Mesothelial cell of epicardium (in vitro differentiated cells): ENCODE data around the gene RSRC2. TPM values are rescaled to one million over a fixed set of nuclear protein-coding genes. Genes with fewer than 3 reads are reported as not detected.
"Not testable (repeated sequence)": the region's sequence is repeated elsewhere in the genome, so short reads cannot be mapped to it uniquely, and the experiment has no call there.

Source experiments
- DNase-seq, 2 experiments: peaks; one replicate each; pipeline ENCODE4 v3.0.0; 2021; ENCODE audit warnings: low spot score in 2 of 2; ENCODE audit not compliant: unreplicated experiment in 2 of 2
- H3K27ac Mint-ChIP-seq: 2 replicates; pipeline ENCODE4 v1.8.0; 2021; ENCODE audit warnings: mixed read lengths
- H3K27me3 Mint-ChIP-seq: 2 replicates; pipeline ENCODE4 v1.8.0; 2021; ENCODE audit warnings: low read depth, mixed read lengths
- H3K36me3 Mint-ChIP-seq: 2 replicates; pipeline ENCODE4 v1.8.0; 2021; ENCODE audit warnings: mixed read lengths
- H3K4me1 Mint-ChIP-seq: 2 replicates; pipeline ENCODE4 v1.8.0; 2021; ENCODE audit warnings: mixed read lengths
- H3K4me3 Mint-ChIP-seq: 2 replicates; pipeline ENCODE4 v1.8.0; 2021; ENCODE audit warnings: mild to moderate bottlenecking, moderate library complexity, mixed read lengths
- H3K9me3 Mint-ChIP-seq: 2 replicates; pipeline ENCODE4 v1.8.0; 2021; ENCODE audit warnings: mixed read lengths
- CTCF ChIP-seq: fragments of 200-600 bp; sonication (generic); IDR thresholded peaks from one replicate; pipeline ENCODE4 v1.5.0; 2021; ENCODE audit warnings: antibody characterized with exemption; ENCODE audit not compliant: unreplicated experiment
- total RNA-seq: library from RNA; stranded (reverse); gene quantifications from 3 replicates; pipeline ENCODE4 v1.2.1, GENCODE V29; 2021

RSRC2 gene
- total RNA-seq, 1 donor from 2014 or later = 131 TPM

DNA sequence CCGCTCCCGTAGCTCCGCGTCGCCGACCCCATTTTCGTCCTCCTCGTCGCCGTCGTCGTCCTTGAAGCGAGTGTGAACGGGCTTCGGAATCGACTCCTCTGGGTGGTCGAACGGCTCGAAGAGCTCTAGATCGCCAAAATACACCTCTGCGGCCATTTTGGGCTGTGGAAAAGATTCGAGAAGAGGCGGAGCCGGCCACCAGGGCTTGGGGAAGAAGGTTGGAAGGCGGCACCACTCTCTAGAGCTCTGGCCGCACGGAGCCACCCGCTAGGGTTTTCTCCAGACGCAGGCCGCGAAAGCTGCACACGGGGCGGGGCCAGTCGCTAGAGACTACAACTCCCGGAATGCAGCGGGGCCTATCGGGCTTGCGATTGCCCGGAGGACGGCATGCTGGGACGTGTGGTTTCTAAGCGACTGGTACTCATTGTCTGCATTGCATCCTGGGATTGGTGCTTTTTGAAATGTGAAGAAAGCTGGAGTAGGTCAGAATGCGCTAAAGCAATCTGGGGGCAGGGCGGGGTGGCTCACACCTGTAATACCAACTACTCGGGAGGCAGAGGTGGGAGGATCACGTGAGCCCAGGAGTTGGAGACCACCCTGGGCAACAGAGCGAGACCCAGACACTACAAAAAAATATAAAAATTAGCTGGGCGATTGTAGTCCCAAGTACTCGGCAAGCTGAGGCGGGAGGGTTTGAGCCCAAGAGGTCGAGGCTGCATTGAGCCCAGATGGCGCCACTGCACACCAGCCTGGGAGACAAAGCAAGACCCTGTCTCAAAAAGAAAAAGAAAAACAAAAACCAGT, 25.8 kb downstream of the RSRC2 start, which contains the start of gene ZCCHC8:
ZCCHC8 (minus strand) TSS at position 248 of the 804 bp plus-strand sequence; CDS start at position 156, 92 bp downstream.
- Mint-ChIP-seq H3K9me3 (no peaks in the 10 kb centered on the region), H3K27ac (peak within 1 kb of the TSS; percentile 100), H3K4me3 (peak within 1 kb of the TSS; percentile 98), H3K36me3 (peaks cover 8% of the 10 kb centered on the region), H3K27me3 (no peaks in the 10 kb centered on the region), H3K4me1 (peaks cover 22% of the 10 kb centered on the region)
- TF ChIP-seq CTCF = no peak
- DNase-seq = peak; percentile 88 to 94

- H3K27me3 Mint-ChIP-seq = no peaks in the 10 kb centered on the region
- H3K27ac Mint-ChIP-seq = peak overlapping the region; percentile 100
- TF ChIP-seq CTCF = no peak
- peak overlapping the region; percentile 98 for H3K4me3 Mint-ChIP-seq
- peaks cover 8% of the 10 kb centered on the region for H3K36me3 Mint-ChIP-seq
- H3K4me1 Mint-ChIP-seq = peaks cover 22% of the 10 kb centered on the region
- peak; percentile 30 to 65 for DNase-seq
- no peaks in the 10 kb centered on the region for H3K9me3 Mint-ChIP-seq
Measured at GRCh38 chr12:122499991-122500684, 26.6 kb downstream of the RSRC2 start.

GRCh38 chr12:122495258-122495657, 31.5 kb downstream of the RSRC2 start:
- Mint-ChIP-seq H3K9me3 (no peaks in the 10 kb centered on the region), H3K27me3 (no peaks in the 10 kb centered on the region), H3K4me1 (peaks cover 15% of the 10 kb centered on the region), H3K36me3 (peaks cover 23% of the 10 kb centered on the region), H3K4me3 (no peak overlapping the region), H3K27ac (no peak overlapping the region)
- TF ChIP-seq CTCF = no peak
- no peak for DNase-seq

DNA sequence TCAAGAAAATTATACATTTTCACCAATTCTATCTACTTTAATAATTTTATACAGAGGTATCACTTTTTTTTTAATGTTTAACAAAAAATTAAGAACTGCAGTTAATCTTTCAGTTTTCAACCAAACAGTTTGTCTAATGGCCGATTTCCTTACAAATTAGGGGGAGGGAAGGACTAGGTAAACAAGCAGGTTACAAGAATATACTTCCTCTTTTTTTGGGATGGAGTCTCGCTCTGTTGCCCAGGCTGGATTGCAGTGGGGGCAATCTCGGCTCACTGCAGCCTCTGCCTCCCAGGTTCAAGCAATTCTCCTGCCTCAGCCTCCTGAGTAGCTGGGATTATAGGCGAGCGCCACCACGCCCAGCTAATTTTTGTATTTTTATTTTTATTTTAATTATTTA, 33.5 kb downstream of the RSRC2 start:
- not testable (repeated sequence) for H3K9me3 Mint-ChIP-seq

DNA sequence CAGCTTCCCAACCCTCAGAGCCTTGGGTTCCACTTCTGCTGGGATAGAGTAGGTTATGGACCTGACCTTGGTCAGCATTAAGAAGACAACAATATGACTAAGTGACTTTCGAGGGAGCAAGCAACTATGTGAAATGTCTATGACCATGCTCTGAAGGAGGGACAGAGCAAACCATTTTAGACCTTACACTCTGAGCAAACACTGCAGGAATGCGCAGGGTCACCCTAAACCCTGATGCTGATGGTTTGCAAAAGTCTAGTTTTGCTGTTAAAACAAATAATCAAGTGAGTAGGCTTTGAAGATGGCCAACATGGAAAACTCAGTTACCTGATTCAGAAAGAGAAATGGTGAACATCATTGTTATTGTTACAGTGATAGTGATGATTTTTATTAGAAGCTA, 34.7 kb downstream of the RSRC2 start:
- Mint-ChIP-seq H3K27ac (no peak overlapping the region), H3K36me3 (peaks cover 36% of the 10 kb centered on the region), H3K9me3 (no peaks in the 10 kb centered on the region), H3K27me3 (no peaks in the 10 kb centered on the region), H3K4me3 (no peak overlapping the region), H3K4me1 (no peaks in the 10 kb centered on the region)
- no peak for DNase-seq
- TF ChIP-seq CTCF = no peak

More for the DNA sequence above, 33.5 kb downstream of the RSRC2 start:
- peaks cover 32% of the 10 kb centered on the region for H3K36me3 Mint-ChIP-seq
- not testable (repeated sequence) for H3K4me3 Mint-ChIP-seq, H3K4me1 Mint-ChIP-seq, H3K27me3 Mint-ChIP-seq, H3K27ac Mint-ChIP-seq, DNase-seq

DNA sequence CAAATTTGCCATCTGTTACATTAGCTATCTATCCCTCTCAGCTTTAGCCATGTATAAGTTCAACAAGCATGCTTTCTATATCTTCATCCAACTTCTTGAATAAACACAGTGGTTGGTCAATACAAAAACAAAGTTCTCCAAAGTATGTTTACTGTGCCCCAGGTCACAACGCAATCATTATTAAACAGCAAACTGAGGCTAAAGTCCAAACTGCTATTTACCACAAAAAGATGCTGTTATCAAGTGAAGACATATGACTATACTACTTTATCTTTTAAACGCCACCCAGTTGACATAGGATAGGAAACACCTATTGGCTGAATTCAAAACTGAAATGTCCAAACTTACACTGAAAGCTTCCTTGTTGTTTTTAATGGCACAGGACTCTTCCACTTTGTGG, 37.7 kb downstream of the RSRC2 start:
- no peaks in the 10 kb centered on the region for H3K27me3 Mint-ChIP-seq
- DNase-seq = no peak
- no peaks in the 10 kb centered on the region for H3K4me1 Mint-ChIP-seq
- H3K27ac Mint-ChIP-seq = no peak overlapping the region
- no peak overlapping the region for H3K4me3 Mint-ChIP-seq
- H3K36me3 Mint-ChIP-seq = peaks cover 46% of the 10 kb centered on the region
- TF ChIP-seq CTCF = no peak
- H3K9me3 Mint-ChIP-seq = no peaks in the 10 kb centered on the region

GRCh38 chr12:122487807-122488206, 38.9 kb downstream of the RSRC2 start:
- not testable (repeated sequence) for DNase-seq
- H3K36me3 Mint-ChIP-seq = peaks cover 49% of the 10 kb centered on the region

More at GRCh38 chr12:122487807-122488206, 38.9 kb downstream of the RSRC2 start:
- H3K27me3 Mint-ChIP-seq, H3K27ac Mint-ChIP-seq, H3K4me3 Mint-ChIP-seq, H3K9me3 Mint-ChIP-seq, H3K4me1 Mint-ChIP-seq: not testable (repeated sequence)
